GM23248 (cell line): Measurements from ENCODE around the gene POR. TPM values are rescaled to one million over a fixed set of nuclear protein-coding genes. Genes with fewer than 3 reads are reported as not detected.

ENCODE experiments used
- DNase-seq: peaks from one replicate; pipeline ENCODE4 v3.0.0-alpha.2; 2015
- H2AFZ ChIP-seq: fragments of 200-600 bp; sonication (generic); 2 replicates; pipeline ENCODE4 v1.6.1; 2016; ENCODE audit warnings: antibody characterized with exemption
- H3F3A ChIP-seq: fragments of 200-600 bp; sonication (generic); 2 replicates; pipeline ENCODE4 v1.6.1; 2016; ENCODE audit warnings: mild to moderate bottlenecking, antibody characterized with exemption, mixed run types; ENCODE audit not compliant: insufficient read depth
- H3K27ac ChIP-seq: fragments of 200-600 bp; sonication (generic); 2 replicates; pipeline ENCODE4 v1.5.1; 2016; ENCODE audit warnings: mild to moderate bottlenecking
- H3K27me3 ChIP-seq: fragments of 200-600 bp; sonication (generic); replicated peaks from 2 replicates; pipeline ENCODE4 v1.6.1; 2016; ENCODE audit warnings: mild to moderate bottlenecking; ENCODE audit not compliant: insufficient read depth
- H3K36me3 ChIP-seq: fragments of 200-600 bp; sonication (generic); 2 replicates; pipeline ENCODE4 v1.6.1; 2016; ENCODE audit warnings: low read depth, mild to moderate bottlenecking
- H3K4me1 ChIP-seq: fragments of 200-600 bp; sonication (generic); 2 replicates; pipeline ENCODE4 v1.6.1; 2016; ENCODE audit warnings: mild to moderate bottlenecking; ENCODE audit not compliant: insufficient read depth
- H3K4me2 ChIP-seq: fragments of 200-600 bp; sonication (generic); one replicate; pipeline ENCODE4 v1.6.1; 2016; ENCODE audit warnings: mild to moderate bottlenecking; ENCODE audit not compliant: unreplicated experiment
- H3K4me3 ChIP-seq: fragments of 200-600 bp; sonication (generic); 2 replicates; pipeline ENCODE4 v1.5.1; 2016; ENCODE audit warnings: mild to moderate bottlenecking
- H3K79me2 ChIP-seq: fragments of 200-600 bp; sonication (generic); 2 replicates; pipeline ENCODE4 v1.6.1; 2016; ENCODE audit warnings: mild to moderate bottlenecking; ENCODE audit not compliant: insufficient read depth
- H3K9ac ChIP-seq: fragments of 200-600 bp; sonication (generic); 2 replicates; pipeline ENCODE4 v1.6.1; 2016; ENCODE audit warnings: mild to moderate bottlenecking
- H3K9me2 ChIP-seq: fragments of 200-600 bp; sonication (generic); 2 replicates; pipeline ENCODE4 v1.6.1; 2016; ENCODE audit warnings: mixed run types, mild to moderate bottlenecking, moderate library complexity; ENCODE audit not compliant: insufficient read depth
- H3K9me3 ChIP-seq: fragments of 200-600 bp; sonication (generic); one replicate; pipeline ENCODE4 v1.6.1; 2017; ENCODE audit warnings: low read depth
- H4K20me1 ChIP-seq: fragments of 200-600 bp; sonication (generic); 2 replicates; pipeline ENCODE4 v1.6.0; 2016; ENCODE audit not compliant: insufficient read depth
- EZH2 ChIP-seq: fragments of 200-600 bp; sonication (generic); IDR thresholded peaks from 2 replicates; pipeline ENCODE4 v1.6.1; 2018; ENCODE audit warnings: antibody characterized with exemption, mild to moderate bottlenecking; ENCODE audit not compliant: insufficient read depth, poor library complexity, severe bottlenecking
- EZH2phosphoT487 ChIP-seq: fragments of 200-600 bp; sonication (generic); IDR thresholded peaks from 2 replicates; pipeline ENCODE4 v1.6.1; 2018; ENCODE audit warnings: antibody characterized with exemption, moderate library complexity, mild to moderate bottlenecking, low read depth; ENCODE audit not compliant: insufficient read depth
- WGBS, 2 experiments: methylation state at CpG; one replicate each; pipeline ENCODE4 v1.1.6; 2015 to 2017; ENCODE audit warnings: low lambda C conversion rate in 2 of 2, low coverage in 1 of 2; ENCODE audit errors: missing lambda C conversion rate in 2 of 2; 5-methylcytosine and 5-hydroxymethylcytosine counted together
- in situ Hi-C: fragments of 300-500 bp; cut with MboI; formaldehyde crosslinking; loops from 2 replicates; pipeline ENCODE4 v1.15.0; 2020
- polyA plus RNA-seq: library from polyadenylated mRNA; unstranded; fragments of >200 nt; fragmentation: Nextera tagmentation; extraction: Ambion mirVana; gene quantifications from 2 replicates; pipeline ENCODE4 v1.2.1, GENCODE V29; 2016
- total RNA-seq: library from RNA; depleted of rRNA; stranded (reverse); fragments of >200 nt; shearing (Covaris generic); gene quantifications from 2 replicates; pipeline ENCODE4 v1.2.3, GENCODE V29; 2014

The POR gene
- total and polyA plus RNA-seq, 2 experiments from 2014 or later, result 42.7 to 58.6 TPM

DNA sequence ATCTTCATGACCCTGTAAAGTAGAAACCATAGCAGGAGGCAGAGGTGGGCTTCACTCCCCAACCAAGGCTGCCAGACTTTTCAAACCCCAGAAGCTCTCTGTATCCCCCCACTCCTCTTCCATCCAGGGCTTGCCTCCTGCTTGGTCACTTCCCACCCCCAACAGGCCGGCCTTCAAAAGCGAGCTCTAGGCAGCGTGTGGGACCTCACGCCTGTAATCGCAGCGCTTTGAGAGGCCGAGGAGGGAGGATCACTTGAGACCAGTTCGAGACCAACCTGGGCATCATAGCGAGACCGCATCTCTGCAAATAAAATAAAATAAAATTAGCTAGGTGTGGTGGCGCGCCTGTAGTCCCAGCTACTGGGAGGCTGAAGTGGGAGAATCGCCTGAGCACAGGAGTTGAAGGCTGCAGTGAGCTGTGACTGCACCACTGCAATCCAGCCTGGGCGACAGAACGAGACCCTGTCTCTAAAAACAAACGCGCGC, 743 bp upstream of the POR start:
- Histone ChIP-seq H3K9me2 (no peaks in the 10 kb centered on the region), H3K9me3 (no peaks in the 10 kb centered on the region), H3K9ac (peak overlapping the region; percentile 89), H3K4me2 (peak overlapping the region; percentile 81), H4K20me1 (no peaks in the 10 kb centered on the region), H3F3A (no peaks in the 10 kb centered on the region), H3K4me3 (peak overlapping the region; percentile 97), H2AFZ (peak overlapping the region; percentile 97), H3K27me3 (no peaks in the 10 kb centered on the region), H3K27ac (peak overlapping the region; percentile 70), H3K36me3 (no peaks in the 10 kb centered on the region), H3K79me2 (peaks cover 41% of the 10 kb centered on the region), H3K4me1 (peaks cover 3% of the 10 kb centered on the region; the same call in 1 of the 2 replicates)
- TF ChIP-seq EZH2phosphoT487, result no peak
- no peak for TF ChIP-seq EZH2
- WGBS, 2 experiments, result 37 to 42% methylated on average over 18 of the region's 18 CpGs
- in situ Hi-C loops, result no loop called here
- no peak for DNase-seq

DNA sequence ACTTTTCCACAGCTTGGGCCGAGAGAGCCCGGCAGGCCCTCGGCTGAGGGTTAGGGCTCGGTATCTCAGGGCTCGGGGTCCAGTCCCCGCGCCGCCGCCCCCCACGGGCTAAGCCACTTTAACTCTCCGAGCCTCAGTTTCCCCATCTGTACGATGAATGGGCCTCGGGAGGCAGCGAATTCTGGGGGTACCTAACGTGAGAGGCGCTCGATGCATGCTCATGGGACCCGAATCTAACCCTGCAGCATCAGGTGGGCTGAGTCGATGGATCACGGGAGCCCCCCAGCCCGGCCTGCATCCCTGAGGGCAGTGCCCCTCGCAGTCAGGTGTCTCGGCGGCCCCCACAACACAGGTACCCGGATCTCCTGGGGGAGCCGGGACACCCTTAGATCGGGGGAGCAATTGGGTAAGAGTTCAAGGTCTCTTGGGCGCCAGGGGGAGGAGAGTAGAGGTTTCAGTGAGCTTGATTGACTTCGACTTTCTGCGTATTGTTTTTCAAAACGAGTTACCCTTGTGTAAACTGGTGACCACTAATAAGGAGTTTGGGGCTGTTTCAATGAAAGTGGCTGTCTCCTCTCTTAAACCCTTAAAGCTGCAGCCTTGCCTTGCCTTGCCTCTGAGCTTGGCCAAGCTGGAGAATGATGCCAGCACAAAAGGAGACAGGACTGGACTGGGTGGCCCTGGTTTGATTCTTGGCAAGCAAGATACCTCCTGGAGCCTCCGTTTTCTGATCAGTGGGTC, 631 bp downstream of the POR start:
- in situ Hi-C loops, result no loop called here

DNA sequence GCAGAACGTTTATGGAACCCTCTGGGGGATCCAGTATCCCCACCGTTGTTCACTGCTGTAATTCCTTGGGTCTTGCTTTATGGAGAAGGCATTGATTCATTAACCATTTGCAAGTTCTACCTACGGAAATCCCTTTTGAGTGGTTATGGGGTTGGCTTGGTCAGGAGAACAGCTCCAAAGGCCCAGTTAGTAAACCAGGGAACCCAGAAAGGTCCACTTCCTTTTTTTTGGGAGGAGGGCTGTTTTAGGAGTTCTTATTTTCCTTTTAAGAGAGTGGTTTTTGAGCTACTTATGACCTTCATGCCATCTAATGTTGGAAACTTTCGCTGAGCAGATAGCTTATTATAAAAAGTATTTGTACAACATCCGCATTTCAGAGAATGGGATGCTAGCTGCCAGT, 1.3 kb downstream of the POR start:
- Histone ChIP-seq H3K9ac (peak overlapping the region; percentile 89), H3K27ac (no peak overlapping the region), H3K9me2 (no peaks in the 10 kb centered on the region), H3F3A (no peaks in the 10 kb centered on the region), H3K4me2 (peak overlapping the region; percentile 86), H3K9me3 (no peaks in the 10 kb centered on the region), H3K36me3 (no peaks in the 10 kb centered on the region), H2AFZ (peak overlapping the region; percentile 97), H3K27me3 (no peaks in the 10 kb centered on the region), H4K20me1 (no peaks in the 10 kb centered on the region), H3K79me2 (peaks cover 61% of the 10 kb centered on the region), H3K4me1 (peaks cover 3% of the 10 kb centered on the region; the same call in 1 of the 2 replicates), H3K4me3 (peak overlapping the region; percentile 97)
- DNase-seq, result no peak
- TF ChIP-seq EZH2phosphoT487, result no peak
- TF ChIP-seq EZH2, result no peak
- in situ Hi-C loops, result no loop called here
- 29 to 38% methylated on average over 5 of the region's 5 CpGs for WGBS, 2 experiments

More for the DNA sequence above, 631 bp downstream of the POR start:
- Histone ChIP-seq H3K4me2 (peak overlapping the region; percentile 86), H3K9me2 (no peaks in the 10 kb centered on the region), H3F3A (no peaks in the 10 kb centered on the region), H2AFZ (peak overlapping the region; percentile 97), H3K36me3 (no peaks in the 10 kb centered on the region), H3K27ac (peak overlapping the region; percentile 34; the same call in 1 of the 2 replicates), H3K79me2 (peaks cover 54% of the 10 kb centered on the region), H3K9me3 (no peaks in the 10 kb centered on the region), H3K27me3 (no peaks in the 10 kb centered on the region), H4K20me1 (no peaks in the 10 kb centered on the region), H3K4me1 (peaks cover 3% of the 10 kb centered on the region; the same call in 1 of the 2 replicates), H3K4me3 (peak overlapping the region; percentile 97), H3K9ac (peak overlapping the region; percentile 89)
- TF ChIP-seq EZH2phosphoT487 (no peak), EZH2 (no peak)
- DNase-seq, result peak; percentile 55
- WGBS, 2 experiments, result 0 to 1% methylated on average over 28 to 30 of the region's 32 CpGs

DNA sequence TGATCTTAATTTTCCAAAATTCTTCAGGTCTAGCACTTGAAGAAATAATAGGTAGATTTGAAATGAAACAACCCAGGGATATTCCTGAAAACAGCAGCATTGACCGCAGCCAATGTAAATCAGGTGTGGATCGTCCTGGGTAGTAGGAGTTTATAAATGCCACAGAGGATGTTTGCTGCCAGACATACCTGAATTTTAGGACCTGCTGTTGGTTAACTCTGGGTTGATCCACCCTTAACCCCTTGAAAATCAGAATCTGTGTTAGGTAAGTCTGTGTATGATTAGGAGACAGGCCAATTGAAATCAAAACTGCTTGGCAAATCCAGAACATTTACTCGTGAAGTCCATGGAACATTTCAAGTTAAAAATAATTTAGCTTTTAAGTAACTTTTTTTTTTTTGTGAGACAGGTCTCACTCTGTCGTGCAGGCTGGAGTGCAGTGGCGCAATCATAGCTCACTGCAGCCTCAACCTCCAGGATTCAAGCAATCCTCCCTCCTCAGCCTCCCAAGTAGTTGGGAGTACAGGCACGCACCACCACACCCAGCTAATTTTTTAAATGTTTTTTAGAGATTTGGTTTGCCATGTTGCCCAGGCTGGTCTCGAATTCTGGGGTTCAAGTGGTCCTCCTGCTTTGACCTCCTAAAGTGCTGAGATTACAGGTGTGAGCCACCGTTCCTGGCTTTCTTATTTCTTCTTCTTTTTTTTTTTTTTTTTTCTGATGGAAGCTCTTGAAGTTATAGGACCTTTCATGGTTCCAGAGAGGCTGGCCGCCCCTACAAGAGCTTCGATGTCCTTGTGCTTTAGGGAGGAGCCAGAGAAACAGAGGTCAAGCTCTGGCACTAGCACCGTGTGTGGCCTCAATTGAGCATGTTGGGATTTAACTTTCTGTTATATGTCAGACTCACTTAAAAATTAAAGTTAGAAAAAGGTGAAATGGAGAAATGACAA, 2.0 kb downstream of the POR start:
- Histone ChIP-seq H2AFZ (no peak overlapping the region), H3K9me3 (no peaks in the 10 kb centered on the region), H3K4me2 (no peak overlapping the region), H3K9ac (no peak overlapping the region), H3F3A (no peaks in the 10 kb centered on the region), H3K4me1 (peaks cover 3% of the 10 kb centered on the region; the same call in 1 of the 2 replicates), H3K9me2 (no peaks in the 10 kb centered on the region), H3K79me2 (peaks cover 68% of the 10 kb centered on the region), H3K4me3 (peak overlapping the region; percentile 97; the same call in 1 of the 2 replicates), H4K20me1 (no peaks in the 10 kb centered on the region), H3K27ac (no peak overlapping the region), H3K36me3 (no peaks in the 10 kb centered on the region), H3K27me3 (no peaks in the 10 kb centered on the region)
- no peak for DNase-seq
- no peak for TF ChIP-seq EZH2
- no peak for TF ChIP-seq EZH2phosphoT487
- WGBS, 2 experiments, result 92 to 93% methylated on average over 11 of the region's 11 CpGs
- in situ Hi-C loops, result no loop called here
